Neural progenitor cell (in vitro differentiated cells): ENCODE measurements around the gene SNCAIP. TPM values are rescaled to one million over a fixed set of nuclear protein-coding genes. Genes with fewer than 3 reads are reported as not detected.

Source experiments
- DNase-seq: peaks from one replicate; pipeline ENCODE4 v3.0.0-alpha.2; 2016; ENCODE audit warnings: low spot score
- H2AFZ ChIP-seq: fragments of 200-600 bp; sonication (generic); replicated peaks from 2 replicates; pipeline ENCODE4 v1.6.1; 2016; ENCODE audit warnings: antibody characterized with exemption
- H3F3A ChIP-seq: fragments of 200-600 bp; sonication (generic); 2 replicates; pipeline ENCODE4 v1.6.1; 2016; ENCODE audit warnings: antibody characterized with exemption, low read depth
- H3K27ac ChIP-seq: fragments of 200-600 bp; sonication (generic); 2 replicates; pipeline ENCODE4 v1.5.1; 2016; ENCODE audit warnings: mild to moderate bottlenecking
- H3K27me3 ChIP-seq: fragments of 200-600 bp; sonication (generic); 2 replicates; pipeline ENCODE4 v1.6.1; 2016; ENCODE audit warnings: mild to moderate bottlenecking, moderate library complexity
- H3K36me3 ChIP-seq: fragments of 200-600 bp; sonication (generic); 2 replicates; pipeline ENCODE4 v1.5.1; 2016
- H3K4me1 ChIP-seq: fragments of 200-600 bp; sonication (generic); 2 replicates; pipeline ENCODE4 v1.6.1; 2016; ENCODE audit warnings: mixed run types
- H3K4me2 ChIP-seq: fragments of 200-600 bp; sonication (generic); 2 replicates; pipeline ENCODE4 v1.6.1; 2016
- H3K4me3 ChIP-seq: fragments of 200-600 bp; sonication (generic); 2 replicates; pipeline ENCODE4 v1.5.1; 2016
- H3K79me2 ChIP-seq: fragments of 200-600 bp; sonication (generic); 2 replicates; pipeline ENCODE4 v1.6.1; 2016; ENCODE audit warnings: low read depth
- H3K9ac ChIP-seq: fragments of 200-600 bp; sonication (generic); 2 replicates; pipeline ENCODE4 v1.6.1; 2016
- H3K9me3 ChIP-seq: fragments of 200-600 bp; sonication (generic); 2 replicates; pipeline ENCODE4 v1.5.1; 2016; ENCODE audit warnings: low read depth
- H4K20me1 ChIP-seq: fragments of 200-600 bp; sonication (generic); 2 replicates; pipeline ENCODE4 v1.6.1; 2016; ENCODE audit warnings: low read depth
- H3K27ac Mint-ChIP-seq: 3 replicates; pipeline ENCODE4 v1.8.0; 2021; ENCODE audit warnings: mixed read lengths
- H3K27me3 Mint-ChIP-seq: 2 replicates; pipeline ENCODE4 v1.8.0; 2022; ENCODE audit warnings: low read depth, mild to moderate bottlenecking, inconsistent platforms, moderate library complexity, mixed read lengths; ENCODE audit not compliant: insufficient read depth
- H3K36me3 Mint-ChIP-seq: 3 replicates; pipeline ENCODE4 v1.8.0; 2021; ENCODE audit warnings: mixed read lengths
- H3K4me1 Mint-ChIP-seq: 3 replicates; pipeline ENCODE4 v1.8.0; 2021; ENCODE audit warnings: mixed read lengths
- H3K4me3 Mint-ChIP-seq: 3 replicates; pipeline ENCODE4 v1.8.0; 2021; ENCODE audit warnings: mild to moderate bottlenecking, moderate library complexity, mixed read lengths
- H3K9me3 Mint-ChIP-seq: 3 replicates; pipeline ENCODE4 v1.8.0; 2020; ENCODE audit warnings: mixed read lengths
- CTCF ChIP-seq: fragments of 200-600 bp; sonication (generic); IDR thresholded peaks from 2 replicates; pipeline ENCODE4 v1.5.1; 2017; ENCODE audit warnings: antibody characterized with exemption, mild to moderate bottlenecking
- EZH2 ChIP-seq: fragments of 200-600 bp; sonication (generic); IDR thresholded peaks from 2 replicates; pipeline ENCODE4 v1.6.1; 2017; ENCODE audit warnings: antibody characterized with exemption, mild to moderate bottlenecking, moderate library complexity
- EZH2phosphoT487 ChIP-seq: fragments of 200-600 bp; sonication (generic); IDR thresholded peaks from 2 replicates; pipeline ENCODE4 v1.6.1; 2017; ENCODE audit warnings: antibody characterized with exemption
- total RNA-seq: library from RNA; depleted of rRNA; stranded (reverse); fragments of >200 nt; gene quantifications from 2 replicates; pipeline ENCODE4 v1.2.3, GENCODE V29; 2015; ENCODE audit warnings: low replicate concordance

Gene SNCAIP
- total RNA-seq, 1 donor from 2014 or later = 4.8 TPM

- H3K79me2 ChIP-seq = no peaks in the 10 kb centered on the region
- H3K4me3 Mint-ChIP-seq = no peak overlapping the region
- no peak overlapping the region for H3K27ac Mint-ChIP-seq
- no peaks in the 10 kb centered on the region for H3K36me3 Mint-ChIP-seq
- H3K9me3 Mint-ChIP-seq = no peaks in the 10 kb centered on the region
- no peaks in the 10 kb centered on the region for H4K20me1 ChIP-seq
- no peak overlapping the region for H3K27ac ChIP-seq
- no peaks in the 10 kb centered on the region for H3K27me3 ChIP-seq
- no peaks in the 10 kb centered on the region for H3K27me3 Mint-ChIP-seq
- DNase-seq = no peak
- no peak overlapping the region for H2AFZ ChIP-seq
- no peak overlapping the region for H3K4me3 ChIP-seq
- H3K4me1 Mint-ChIP-seq = peaks cover 16% of the 10 kb centered on the region
- H3K36me3 ChIP-seq = no peaks in the 10 kb centered on the region
- no peak overlapping the region for H3K4me2 ChIP-seq
- no peaks in the 10 kb centered on the region for H3K9me3 ChIP-seq
- no peak overlapping the region for H3K9ac ChIP-seq
- no peaks in the 10 kb centered on the region for H3F3A ChIP-seq
- TF ChIP-seq EZH2 (no peak), EZH2phosphoT487 (no peak), CTCF (no peak)
- H3K4me1 ChIP-seq = peaks cover 16% of the 10 kb centered on the region
Observed at GRCh38 chr5:122356855-122357254, 44.8 kb downstream of the SNCAIP start.

GRCh38 chr5:122358372-122358979, 46.4 kb downstream of the SNCAIP start:
- Mint-ChIP-seq H3K36me3 (no peaks in the 10 kb centered on the region), H3K9me3 (no peaks in the 10 kb centered on the region), H3K27me3 (no peaks in the 10 kb centered on the region), H3K4me3 (no peak overlapping the region), H3K4me1 (peaks cover 16% of the 10 kb centered on the region), H3K27ac (no peak overlapping the region)
- DNase-seq = no peak
- Histone ChIP-seq H3K36me3 (no peaks in the 10 kb centered on the region), H4K20me1 (no peaks in the 10 kb centered on the region), H3K4me1 (peaks cover 15% of the 10 kb centered on the region), H3K4me2 (no peak overlapping the region), H3K9ac (no peak overlapping the region), H3K4me3 (no peak overlapping the region), H3K9me3 (no peaks in the 10 kb centered on the region), H3K27me3 (no peaks in the 10 kb centered on the region), H3K79me2 (no peaks in the 10 kb centered on the region), H2AFZ (no peak overlapping the region), H3K27ac (no peak overlapping the region), H3F3A (no peaks in the 10 kb centered on the region)
- TF ChIP-seq EZH2phosphoT487 (no peak), CTCF (no peak), EZH2 (no peak)

GRCh38 chr5:122362361-122362760, 50.3 kb downstream of the SNCAIP start:
- H3K79me2 ChIP-seq = no peaks in the 10 kb centered on the region
- H3K4me2 ChIP-seq = no peak overlapping the region
- DNase-seq = no peak
- Mint-ChIP-seq H3K4me3 (no peak overlapping the region), H3K9me3 (no peaks in the 10 kb centered on the region), H3K27ac (no peak overlapping the region), H3K36me3 (no peaks in the 10 kb centered on the region), H3K27me3 (no peaks in the 10 kb centered on the region), H3K4me1 (peaks cover 5% of the 10 kb centered on the region)
- H2AFZ ChIP-seq = no peak overlapping the region
- H3K27me3 ChIP-seq = no peaks in the 10 kb centered on the region
- TF ChIP-seq CTCF (no peak), EZH2 (no peak), EZH2phosphoT487 (no peak)
- no peaks in the 10 kb centered on the region for H3K9me3 ChIP-seq
- H3K4me3 ChIP-seq = no peak overlapping the region
- no peaks in the 10 kb centered on the region for H4K20me1 ChIP-seq
- H3K27ac ChIP-seq = no peak overlapping the region
- no peaks in the 10 kb centered on the region for H3K36me3 ChIP-seq
- no peak overlapping the region for H3K9ac ChIP-seq
- no peaks in the 10 kb centered on the region for H3F3A ChIP-seq
- H3K4me1 ChIP-seq = no peaks in the 10 kb centered on the region
